HL-60/S4 (cell line): ENCODE results near the gene HDGFL3.
"Not testable (repeated sequence)": the region's sequence is repeated elsewhere in the genome, so short reads cannot be mapped to it uniquely, and the experiment has no call there.

Experiments
- in situ Hi-C: fragments of 300-500 bp; cut with MboI; formaldehyde crosslinking; loops from 2 replicates; pipeline ENCODE4 v1.14.3; 2022; ENCODE audit warnings: low sequenced_read_pairs

HDGFL3 gene

DNA sequence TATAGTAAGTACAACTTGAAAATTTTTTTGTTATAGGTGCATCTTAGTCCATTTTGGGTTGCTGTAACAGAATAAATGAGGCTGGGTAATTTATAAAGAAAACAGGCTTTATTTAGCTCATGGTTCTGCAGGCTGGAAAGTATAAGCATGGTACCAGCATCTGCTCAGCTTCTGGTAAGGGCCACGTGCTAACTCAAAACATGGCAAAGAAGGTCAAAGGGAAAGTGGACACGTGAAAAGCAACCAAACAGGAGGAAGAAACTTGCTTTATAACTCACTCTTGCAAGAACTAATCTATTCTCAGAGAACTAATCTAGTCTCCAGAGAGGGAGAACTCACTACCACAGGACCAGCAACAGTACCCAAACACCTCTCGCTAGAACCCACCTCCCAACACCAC lies 9.1 kb downstream of the HDGFL3 start:
- in situ Hi-C loops, result no loop called here

DNA sequence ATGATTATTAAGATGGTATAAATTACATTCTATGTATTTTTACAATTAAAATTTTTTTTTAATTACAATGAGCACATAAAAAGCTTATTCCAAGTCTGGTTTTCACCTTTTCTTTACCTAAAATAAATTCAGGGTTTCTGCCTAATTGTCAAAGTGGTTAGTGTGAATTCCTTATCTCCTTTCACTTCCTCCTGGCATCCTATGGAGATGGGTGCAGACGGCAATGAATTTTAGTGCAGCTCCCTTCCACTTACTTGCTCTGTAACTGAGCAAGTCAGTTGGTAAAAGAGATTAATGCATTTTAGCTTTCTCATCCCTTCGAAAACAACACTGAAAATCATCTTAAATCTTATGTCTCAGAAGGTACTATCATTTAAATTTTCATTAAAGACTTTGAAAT lies 13.1 kb downstream of the HDGFL3 start:
- in situ Hi-C loops, result no loop called here

GRCh38 chr15:83193721-83194120 lies 13.9 kb downstream of the HDGFL3 start:
- in situ Hi-C loops, result no loop called here

DNA sequence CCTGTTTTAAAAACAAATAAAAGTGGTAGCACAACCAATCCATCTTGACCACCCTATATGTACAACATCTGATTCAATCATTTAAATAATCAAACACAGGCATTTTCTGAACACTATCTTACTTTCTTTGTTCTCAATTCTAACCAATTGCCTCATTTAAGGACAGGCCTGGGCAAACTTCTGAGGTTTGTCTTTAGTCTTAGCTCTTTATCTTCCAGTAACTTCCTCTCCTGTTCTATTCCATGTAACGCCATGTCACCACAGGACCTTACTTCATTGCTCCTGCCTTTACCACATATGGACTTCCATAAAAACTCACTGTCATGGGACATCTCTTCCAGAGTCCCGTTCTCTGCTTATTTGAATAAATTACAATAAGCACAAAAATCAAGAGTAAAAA lies 14.9 kb downstream of the HDGFL3 start:
- in situ Hi-C loops, result no loop called here

DNA sequence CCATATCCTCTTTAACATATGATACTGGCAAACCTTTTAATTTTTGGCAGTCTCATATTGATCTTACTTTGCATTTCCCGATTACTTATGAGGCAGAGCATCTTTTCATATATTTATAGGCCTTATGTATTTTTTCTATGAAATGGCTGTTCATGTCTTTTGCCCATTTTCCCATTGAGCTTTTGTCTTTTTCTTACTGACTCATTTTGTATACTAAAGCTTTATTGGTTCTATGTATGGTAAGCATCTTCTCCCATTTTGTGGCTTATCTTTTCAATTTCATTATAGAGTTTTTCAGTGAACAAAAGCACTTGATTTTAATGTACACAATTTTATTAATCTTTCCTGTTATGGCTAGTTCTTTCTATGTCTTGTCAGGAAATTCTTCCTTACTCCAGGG lies 17.2 kb downstream of the HDGFL3 start:
- in situ Hi-C loops, result no loop called here

DNA sequence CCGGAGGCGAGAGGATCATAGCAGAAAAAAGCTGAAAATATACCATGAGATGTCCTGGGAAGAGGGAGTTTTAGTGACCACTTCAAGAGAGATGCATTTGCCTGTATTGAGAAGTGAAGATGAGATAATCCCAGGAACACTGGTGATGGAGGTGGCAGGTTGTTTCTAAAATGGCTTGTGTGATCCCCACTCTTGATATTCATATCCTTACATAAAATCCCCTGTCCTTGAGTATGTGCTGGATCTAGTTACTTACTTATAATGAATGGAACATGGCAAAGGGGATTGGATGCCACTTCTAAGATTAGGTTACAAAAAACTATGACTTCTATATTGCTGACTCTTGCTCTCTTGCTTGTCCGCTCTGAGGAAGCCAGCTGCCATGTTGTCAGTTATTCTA lies 22.1 kb downstream of the HDGFL3 start:
- in situ Hi-C loops, result no loop called here

GRCh38 chr15:83178869-83179325 lies 28.7 kb downstream of the HDGFL3 start:
- in situ Hi-C loops, result no loop called here

- in situ Hi-C loops, result no loop called here
Observed at GRCh38 chr15:83178390-83178789, 29.2 kb downstream of the HDGFL3 start.

DNA sequence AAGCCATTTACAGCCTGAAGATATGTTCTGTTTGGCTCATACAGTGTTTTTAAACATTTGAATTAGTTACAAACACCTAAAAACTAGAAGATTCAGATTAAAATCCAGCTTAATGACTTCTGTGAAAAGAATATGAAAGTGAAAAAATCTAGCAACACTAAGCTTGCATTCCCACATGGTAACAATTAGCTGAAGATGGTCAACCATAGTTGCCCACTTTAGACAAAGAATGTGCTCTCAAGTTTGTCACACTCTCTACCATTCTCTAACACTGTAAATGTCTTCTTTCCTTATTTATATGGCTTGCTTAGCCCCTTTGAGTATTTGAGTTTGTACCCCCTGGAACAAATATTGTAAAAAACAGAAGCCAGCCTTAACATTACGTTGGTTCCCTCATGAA lies 32.7 kb downstream of the HDGFL3 start:
- in situ Hi-C loops, result no loop called here

- in situ Hi-C loops, result no loop called here
Observed at GRCh38 chr15:83170474-83171165, 37.0 kb downstream of the HDGFL3 start.

- in situ Hi-C loops, result not testable (repeated sequence)
Observed at GRCh38 chr15:83169576-83169975, 38.0 kb downstream of the HDGFL3 start.

- in situ Hi-C loops, result no loop called here
Observed at GRCh38 chr15:83166830-83167229, 40.8 kb downstream of the HDGFL3 start.

DNA sequence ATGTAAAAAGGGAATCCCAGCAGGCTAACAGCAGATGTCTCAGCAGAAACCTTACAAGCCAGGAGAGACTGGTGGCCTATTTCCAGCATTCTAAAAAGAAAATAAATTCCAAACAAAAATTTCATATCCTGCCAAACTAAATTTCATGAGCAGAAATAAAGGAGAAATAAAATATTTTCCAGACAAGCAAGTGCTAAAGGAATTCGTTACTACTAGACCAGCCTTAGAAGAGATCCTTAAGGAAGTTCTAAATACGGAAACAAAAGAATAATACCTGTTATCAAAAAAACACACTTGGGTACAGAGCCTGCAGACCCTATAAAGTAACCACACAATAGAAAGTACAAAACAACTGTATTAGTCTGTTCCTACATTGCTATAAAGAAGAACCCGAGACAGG lies 41.4 kb downstream of the HDGFL3 start:
- in situ Hi-C loops, result no loop called here

- in situ Hi-C loops, result no loop called here
Observed at GRCh38 chr15:83164771-83165404, 42.7 kb downstream of the HDGFL3 start.

DNA sequence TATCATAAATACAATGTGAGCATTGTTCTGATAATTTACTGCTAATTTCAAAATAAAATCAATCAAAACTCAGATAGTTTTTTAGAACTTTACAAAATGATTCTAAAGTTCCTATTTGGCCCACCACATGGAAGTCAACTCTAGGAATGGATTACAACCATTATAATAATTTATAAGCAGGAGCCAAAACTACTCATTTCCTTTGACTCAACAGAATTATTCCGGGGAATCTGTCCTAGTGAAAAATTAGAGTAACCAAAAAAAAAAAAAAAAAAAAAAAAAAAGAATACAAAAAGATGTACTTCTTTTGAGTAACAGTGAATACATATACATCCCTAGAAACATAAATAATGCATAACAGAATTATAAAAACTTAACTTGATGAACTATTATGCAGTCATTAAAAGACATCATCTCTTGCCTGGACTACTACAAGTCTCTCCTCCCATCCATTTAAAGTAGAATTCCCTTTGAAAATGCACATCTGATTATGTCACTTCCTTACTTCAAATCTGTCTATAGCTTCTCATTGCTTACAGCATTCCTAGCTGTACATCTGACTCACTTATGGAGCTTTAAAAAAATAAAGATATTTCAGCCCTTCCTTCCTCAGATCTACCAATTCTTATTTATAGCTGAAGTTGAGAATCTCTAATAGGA lies 43.4 kb downstream of the HDGFL3 start:
- in situ Hi-C loops, result no loop called here

- in situ Hi-C loops, result no loop called here
Observed at GRCh38 chr15:83163032-83163431, 44.6 kb downstream of the HDGFL3 start.

DNA sequence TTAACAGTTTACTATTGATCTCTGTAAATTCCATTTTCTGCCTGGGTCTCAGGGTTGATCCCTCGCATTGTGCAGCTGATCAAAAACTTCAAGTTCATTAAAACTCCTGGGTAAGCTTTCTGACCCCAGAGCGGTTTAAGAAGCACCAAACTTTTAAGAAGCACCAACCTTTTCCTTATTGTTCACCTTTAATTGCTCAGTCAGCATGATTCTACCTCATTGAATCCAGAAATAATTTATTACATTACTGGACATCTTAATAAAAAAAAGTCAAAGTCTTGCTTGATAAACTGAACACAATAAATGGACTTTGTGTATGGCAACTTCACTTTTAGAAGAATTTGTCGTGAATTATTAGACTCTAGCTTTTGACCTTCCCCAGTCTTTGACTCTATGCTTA lies 46.9 kb downstream of the HDGFL3 start:
- in situ Hi-C loops, result no loop called here

GRCh38 chr15:83158393-83158792 lies 49.2 kb downstream of the HDGFL3 start:
- in situ Hi-C loops, result no loop called here

GRCh38 chr15:83155942-83156341 lies 51.7 kb downstream of the HDGFL3 start:
- in situ Hi-C loops, result no loop called here

- in situ Hi-C loops, result no loop called here
Observed at GRCh38 chr15:83153288-83153687, 54.3 kb downstream of the HDGFL3 start.

DNA sequence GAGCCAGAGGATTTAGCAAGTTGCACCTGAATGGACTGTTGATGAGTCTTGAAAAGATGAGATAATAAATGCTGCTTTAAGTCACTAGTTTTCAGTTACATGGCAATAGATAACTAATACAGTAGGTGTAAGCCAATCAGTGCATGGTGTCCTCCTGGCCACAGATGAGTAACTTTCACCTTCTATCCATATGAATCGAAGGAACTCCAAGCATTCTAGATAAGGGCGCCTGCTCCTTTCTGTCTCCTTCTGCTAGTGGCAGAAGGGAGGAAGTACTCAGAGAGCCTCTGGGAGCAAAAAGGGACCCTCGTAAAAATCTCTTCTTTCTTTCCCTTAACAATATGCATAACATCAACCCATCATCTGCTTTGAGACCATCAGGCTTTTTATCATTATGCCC lies 62.9 kb downstream of the HDGFL3 start:
- in situ Hi-C loops, result no loop called here

DNA sequence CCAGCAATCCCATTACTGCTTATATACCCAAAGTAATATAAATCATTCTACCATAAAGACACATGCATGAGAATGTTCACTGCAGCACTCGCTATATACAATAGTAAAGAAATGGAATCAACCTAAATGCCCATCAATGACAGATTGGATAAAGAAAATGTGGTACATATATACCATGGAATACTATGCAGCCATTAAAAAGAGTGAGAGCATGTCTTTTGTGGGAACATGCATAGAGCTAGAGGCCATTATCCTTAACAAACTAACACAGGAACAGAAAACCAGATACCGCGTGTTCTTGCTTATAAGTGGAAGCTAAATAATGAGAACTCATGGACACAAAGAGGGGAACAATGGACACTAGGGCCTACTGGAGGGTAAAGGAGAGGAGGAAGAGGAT lies 65.5 kb downstream of the HDGFL3 start:
- in situ Hi-C loops, result not testable (repeated sequence)
